Metanephros (tissue), 1 donor: Measurements from ENCODE around the gene YAE1. TPM values are rescaled to one million over a fixed set of nuclear protein-coding genes. Genes with fewer than 3 reads are reported as not detected.

Experiments
- total RNA-seq: library from RNA; depleted of rRNA; stranded (reverse); fragments of >200 nt; gene quantifications from one replicate; pipeline ENCODE4 v1.2.3, GENCODE V29; 2014

Gene YAE1
- 34.4 TPM for total RNA-seq

GRCh38 chr7:39566023-39566921 lies at the start of gene YAE1:
TSS of gene YAE1 (plus strand) at chr7:39566404. CDS start at chr7:39566419, 15 bp downstream.

Other genes starting within 250 kb of the YAE1 start
- gene RALA, start 57.2 kb downstream of the YAE1 start, total RNA-seq = 21.5 TPM